CD4-positive, alpha-beta T cell treated with Interleukin-4 for 1 hour (primary cell): ENCODE measurements around the gene C9orf78.
A peak's percentile ranks its signal among the peaks of the same experiment; 100 is the strongest.

Source experiments
- DNase-seq, 2 donors: peaks; one replicate each; pipeline ENCODE4 v3.0.0-alpha.2; 2020 to 2022

Gene C9orf78

DNA sequence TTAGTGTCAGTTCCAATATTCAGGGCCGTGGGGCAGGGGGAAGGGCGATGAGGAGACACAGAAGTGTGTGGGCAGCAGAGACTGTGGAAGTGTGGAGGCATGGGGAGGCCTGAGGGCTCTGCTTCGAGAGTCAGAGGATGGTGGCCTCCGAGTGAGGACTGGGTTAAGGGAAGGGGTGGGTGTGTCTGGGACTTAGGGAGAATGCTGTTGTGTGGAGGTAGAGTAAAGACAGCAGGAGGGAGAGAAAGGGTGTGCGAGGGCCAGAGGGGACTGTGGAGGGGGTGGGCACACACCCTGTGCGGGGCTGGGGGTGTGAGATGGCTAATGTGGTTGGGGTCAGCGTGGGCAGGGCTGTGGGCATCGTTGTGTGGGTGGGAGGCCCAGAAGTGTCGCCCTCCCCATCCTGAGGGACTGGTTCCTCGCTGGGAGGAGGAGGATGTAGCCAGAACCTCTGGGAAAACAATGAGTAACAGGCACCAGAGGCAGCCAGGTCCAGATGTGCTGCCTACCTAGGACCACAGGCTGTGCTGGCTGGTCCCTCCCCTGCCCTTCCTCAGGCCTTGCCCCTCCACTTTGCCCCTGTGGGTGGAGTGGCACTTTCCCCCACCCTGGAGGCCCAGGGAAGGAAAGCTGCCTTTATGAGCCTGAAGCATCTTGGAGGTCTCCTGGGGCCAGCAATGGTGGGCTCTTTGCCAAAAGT, 4.4 kb upstream of the C9orf78 start:
- DNase-seq: no peak

DNA sequence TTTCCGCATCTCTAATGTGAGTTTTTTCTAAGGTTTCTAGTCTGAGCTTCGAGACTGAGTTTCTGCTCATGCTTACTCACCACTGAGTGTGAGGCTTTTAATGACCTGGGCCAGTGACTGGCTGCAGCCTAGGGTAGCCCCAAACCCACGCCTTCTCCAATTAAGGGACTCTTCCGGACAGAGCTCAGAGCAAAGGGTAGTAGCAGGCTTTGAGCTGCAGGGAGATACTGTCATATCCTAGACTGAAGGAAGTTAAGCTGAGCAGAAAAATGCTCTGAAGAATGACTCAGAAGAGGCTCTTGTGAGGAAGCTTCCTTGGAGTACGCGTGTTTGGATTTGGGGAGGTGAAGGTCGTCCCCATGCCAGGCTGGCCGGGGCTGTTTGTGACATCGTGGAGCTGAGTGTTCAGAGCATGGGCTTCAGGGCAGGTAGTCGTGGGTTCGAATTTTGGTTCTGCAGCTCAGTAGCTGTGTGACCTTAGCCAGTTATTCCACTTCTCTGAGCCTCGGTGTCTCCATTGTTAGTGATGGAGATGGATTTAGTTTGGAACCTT, 3.7 kb upstream of the C9orf78 start:
- DNase-seq: no peak

DNA sequence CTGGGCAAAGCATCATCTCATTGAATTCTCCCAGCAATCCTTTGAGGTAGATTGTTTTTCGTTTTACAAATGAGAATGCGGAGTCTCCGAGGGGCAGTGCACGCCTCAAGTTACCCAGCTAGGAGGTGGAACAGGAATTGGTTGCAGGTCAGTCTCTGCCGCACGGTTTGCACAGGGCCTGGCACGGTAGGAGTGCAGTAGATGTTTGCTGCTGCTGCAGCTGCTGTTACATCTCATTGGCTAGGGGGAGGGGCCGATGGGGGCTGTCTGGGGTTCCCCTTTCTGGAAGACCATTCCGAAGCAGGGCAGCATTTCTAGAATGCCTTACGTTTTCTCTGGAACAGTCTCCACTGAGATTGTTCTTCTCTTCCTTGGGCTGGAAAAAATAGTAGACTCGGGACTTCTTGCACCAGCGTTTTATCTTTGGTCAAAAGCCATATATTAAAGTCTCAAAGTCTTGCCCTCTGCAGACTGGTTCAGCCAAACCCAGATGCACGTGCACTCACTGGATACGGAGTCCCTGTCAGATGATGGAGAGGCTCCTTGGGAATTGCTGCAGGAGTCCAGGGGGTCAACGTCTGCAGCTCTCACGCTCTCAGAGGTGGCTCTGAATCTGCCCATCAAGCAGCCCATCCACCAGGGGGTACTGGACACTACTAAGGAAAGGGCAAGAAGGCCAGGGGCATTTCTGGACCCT, 1.4 kb upstream of the C9orf78 start:
- peak; percentile 53 to 58 for DNase-seq

DNA sequence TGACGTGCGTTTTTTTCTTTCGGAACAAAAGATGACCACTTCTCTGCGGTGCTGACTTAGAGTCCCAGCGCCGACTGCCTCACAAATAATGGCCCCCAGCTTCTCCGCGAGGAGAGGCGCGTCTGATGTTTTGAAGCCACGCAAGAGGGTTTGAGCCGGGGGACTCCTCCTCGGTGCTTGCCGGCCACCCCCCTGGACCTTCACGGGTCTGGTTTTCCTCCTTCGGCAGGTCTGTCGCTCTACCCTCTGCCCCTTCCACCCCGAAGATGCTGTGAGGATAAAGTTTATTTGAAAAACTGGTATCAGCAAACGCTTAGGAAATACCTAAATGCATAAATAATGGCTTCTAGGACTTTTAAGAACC, 767 bp upstream of the C9orf78 start:
- no peak for DNase-seq

DNA sequence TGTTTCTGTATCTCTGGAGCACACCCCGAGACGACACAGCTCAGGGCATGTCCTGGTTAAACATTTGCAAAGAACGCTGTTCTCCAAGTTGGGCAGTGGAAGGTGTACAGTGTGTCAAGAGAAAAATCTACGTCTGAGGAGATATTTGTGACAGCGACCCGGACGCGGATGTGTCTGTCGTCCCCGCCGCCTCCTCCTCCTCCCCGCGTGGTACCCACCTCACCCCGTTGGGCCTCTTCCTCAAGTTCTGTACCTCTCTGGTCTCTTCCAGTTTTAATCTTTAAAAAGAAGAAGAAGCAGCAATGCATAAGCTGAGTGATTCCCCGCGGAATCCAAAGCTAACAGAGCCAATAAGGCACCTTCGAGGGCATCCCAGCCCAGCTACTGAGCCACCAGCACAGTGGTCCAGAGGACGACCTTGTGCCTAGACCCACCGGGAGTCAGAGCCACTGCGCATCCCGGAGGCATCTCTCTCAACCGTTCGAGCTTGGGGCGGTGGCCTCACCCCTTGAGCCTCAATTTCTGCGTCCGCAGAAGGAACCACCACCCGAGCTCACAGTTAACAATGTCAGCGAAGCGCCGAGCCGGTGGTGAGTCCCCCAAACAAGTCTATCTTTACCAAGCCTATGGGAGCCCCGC, 467 bp downstream of the C9orf78 start:
- DNase-seq: peak in 1 of 2 donors; percentile 39

DNA sequence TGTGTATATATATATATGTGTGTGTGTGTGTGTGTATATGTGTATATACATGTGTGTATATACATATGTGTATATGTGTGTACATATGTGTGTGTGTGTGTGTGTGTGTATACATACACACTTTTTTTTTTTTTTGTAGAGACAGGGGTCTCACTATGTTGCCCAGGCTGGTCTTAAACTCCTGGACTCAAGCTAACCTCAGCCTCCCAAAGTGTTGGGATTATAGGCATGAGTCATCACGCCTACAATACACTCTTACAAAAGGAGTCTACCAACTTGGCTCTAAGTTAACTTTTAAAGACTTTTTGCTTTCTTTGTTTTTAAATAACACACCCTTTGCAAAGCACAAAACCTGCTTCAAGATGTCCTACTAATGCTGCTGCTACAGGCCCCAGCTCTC, 2.1 kb downstream of the C9orf78 start:
- no peak for DNase-seq

DNA sequence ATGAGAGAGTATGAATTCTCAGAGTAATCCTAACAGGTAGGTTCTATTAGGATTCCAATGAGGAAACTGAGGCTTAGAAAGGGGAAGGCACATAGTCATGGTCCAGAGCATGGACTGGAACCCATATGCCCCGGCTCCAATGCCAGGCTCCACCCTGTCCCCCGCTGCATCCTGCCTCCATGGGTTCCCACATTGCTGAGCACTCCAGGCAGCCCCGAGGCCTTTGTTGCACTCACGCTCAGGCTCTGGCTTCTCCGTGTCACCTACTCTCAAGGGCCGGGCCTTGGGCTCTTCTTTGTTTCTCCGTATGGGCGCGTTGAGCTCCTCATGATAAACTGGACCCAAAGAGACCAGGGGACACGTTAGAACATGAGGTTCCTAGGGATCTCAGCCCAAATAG, 6.1 kb downstream of the C9orf78 start:
- no peak for DNase-seq

DNA sequence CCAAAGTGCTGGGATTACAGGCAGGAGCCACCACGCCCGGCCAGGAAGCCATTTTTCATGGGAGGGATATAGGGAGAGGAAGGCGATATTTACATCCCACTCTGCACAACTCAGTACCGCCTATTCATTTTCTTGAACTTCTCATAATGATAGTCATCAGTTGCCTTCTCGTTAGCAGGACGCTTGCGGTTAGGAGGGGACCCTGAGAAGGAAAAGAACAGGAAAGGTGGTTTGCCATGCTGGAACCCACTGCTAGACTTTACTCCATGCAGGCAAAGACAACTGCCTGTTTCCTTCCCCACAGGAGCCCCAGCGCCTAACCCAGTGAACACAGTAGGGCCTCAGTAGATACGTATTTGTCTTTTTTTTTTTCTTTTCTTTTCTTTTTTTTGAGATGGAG, 7.0 kb downstream of the C9orf78 start:
- DNase-seq: no peak

DNA sequence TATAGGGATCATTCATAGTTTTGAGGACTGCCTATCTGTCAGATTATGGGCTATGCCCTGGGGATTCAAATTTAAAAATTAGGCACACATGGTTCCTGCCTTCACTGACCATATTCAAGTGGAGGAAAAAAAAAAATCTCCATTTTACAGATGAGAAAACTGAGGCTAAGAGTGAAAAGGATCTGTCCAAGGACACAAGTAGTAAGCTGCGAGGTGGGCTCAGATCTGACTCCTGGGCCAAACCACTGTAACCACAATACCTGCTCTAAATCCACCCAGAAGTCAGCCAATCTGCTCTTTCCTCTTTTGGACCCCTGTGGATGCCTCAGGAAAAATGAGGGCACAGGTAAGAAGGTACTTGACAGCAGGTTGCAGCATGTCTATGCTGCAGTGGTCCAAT, 8.3 kb downstream of the C9orf78 start:
- DNase-seq: no peak

DNA sequence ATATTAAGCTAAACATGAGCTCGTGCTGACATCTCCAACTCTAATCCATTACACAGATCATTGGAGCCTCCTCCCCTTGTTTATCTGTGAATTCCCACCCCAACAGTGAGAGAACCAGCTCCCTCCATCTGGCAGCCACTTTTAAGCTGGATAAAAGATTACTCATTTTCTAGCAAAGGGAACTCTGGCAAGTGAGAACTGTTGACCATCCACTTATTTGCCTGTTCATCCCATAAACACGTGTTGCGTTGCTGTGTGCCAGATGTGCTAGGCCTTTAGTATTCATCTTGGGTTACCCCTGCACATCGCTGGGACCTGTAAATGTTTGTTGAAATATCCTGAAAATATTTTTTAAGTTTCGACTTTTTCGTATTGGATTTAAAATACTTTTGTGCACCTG, 8.7 kb downstream of the C9orf78 start:
- DNase-seq: no peak

DNA sequence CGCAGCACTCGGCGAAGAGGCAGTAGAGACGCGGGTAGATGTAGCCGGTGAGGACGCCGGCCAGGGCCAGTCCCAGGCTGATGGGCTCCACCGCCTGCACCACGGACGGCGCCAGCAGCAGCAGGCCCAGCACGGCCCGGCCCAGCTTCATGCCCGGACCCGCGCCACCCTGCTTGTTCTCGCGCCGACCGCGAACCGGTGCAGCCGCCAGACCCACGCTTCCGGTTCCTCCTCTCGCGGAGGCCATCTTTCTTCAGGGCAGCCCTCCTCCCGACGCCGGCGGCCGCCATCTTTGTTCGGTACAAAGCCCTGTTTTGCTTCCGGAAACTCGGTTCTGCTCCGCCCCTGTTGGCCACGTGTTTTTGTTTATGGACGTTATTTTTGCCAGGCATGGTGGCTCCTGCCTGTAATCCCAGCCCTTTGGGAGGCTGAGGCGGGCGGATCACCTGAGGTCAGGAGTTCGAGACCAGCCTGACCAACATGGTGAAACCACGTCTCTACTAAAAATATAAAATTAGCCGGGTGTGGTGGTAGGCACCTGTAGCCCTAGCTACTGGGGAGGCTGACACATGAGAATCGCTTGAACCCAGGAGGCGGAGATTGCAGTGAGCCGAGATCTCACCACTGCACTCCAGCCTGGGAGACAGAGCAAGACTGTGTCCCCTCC, 11.0 kb downstream of the C9orf78 start, which contains the start of gene TOR1A:
TOR1A (minus strand) TSS at position 202 of the 667 bp plus-strand sequence; CDS start at position 151, 51 bp downstream.
- peak; percentile 93 for DNase-seq

DNA sequence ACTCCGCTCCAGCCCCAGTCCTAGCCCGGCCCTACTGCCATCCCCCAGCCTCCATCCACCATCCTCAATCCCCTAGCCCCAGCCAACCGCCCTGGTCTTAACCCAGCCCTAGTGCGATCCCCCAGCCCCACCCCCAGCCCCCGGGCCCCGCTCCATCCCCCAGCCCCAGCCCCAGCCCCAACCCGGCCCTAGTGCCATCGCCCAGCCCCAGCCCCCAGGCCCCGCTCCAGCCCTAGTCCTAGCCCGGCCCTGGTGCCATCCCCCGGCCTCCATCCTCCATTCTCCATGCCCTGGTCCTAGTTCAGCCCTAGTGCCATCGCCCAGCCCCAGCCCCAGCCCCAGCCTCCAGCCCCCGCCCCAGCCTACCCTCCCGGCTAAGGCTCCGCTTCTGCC, 11.5 kb downstream of the C9orf78 start:
- DNase-seq: no peak

DNA sequence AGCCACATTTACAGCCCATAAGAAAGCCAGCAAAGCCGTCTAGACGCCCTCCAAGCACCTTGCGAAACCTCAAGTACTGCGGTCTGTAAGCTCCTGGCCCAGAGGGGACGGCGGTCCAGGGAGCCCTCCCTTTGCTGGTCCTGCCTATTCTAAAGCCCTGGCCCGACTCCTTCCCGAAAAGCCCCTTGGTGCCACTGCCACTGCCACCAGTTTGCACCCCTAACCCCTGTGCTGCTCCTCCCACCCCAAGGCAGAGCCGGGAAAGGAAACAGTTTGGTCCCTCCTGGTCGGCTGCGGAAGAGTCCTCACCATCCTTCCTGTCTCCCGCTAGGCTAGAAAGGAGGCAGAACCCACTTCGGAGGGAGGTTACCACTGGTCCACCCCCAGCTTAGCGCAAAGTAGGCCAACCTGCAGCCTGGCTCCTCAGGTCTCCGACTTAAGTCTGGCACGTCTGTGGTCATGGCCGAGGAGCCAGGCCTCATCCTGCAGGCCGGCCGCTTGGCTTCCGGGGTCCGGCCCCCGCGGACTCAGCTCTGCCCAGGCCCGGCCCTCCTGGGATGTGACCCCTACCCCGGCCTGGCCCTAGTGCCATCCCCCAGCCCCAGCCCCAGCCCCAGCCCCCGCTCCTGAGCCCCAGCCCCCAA, 12.1 kb downstream of the C9orf78 start:
- no peak for DNase-seq

DNA sequence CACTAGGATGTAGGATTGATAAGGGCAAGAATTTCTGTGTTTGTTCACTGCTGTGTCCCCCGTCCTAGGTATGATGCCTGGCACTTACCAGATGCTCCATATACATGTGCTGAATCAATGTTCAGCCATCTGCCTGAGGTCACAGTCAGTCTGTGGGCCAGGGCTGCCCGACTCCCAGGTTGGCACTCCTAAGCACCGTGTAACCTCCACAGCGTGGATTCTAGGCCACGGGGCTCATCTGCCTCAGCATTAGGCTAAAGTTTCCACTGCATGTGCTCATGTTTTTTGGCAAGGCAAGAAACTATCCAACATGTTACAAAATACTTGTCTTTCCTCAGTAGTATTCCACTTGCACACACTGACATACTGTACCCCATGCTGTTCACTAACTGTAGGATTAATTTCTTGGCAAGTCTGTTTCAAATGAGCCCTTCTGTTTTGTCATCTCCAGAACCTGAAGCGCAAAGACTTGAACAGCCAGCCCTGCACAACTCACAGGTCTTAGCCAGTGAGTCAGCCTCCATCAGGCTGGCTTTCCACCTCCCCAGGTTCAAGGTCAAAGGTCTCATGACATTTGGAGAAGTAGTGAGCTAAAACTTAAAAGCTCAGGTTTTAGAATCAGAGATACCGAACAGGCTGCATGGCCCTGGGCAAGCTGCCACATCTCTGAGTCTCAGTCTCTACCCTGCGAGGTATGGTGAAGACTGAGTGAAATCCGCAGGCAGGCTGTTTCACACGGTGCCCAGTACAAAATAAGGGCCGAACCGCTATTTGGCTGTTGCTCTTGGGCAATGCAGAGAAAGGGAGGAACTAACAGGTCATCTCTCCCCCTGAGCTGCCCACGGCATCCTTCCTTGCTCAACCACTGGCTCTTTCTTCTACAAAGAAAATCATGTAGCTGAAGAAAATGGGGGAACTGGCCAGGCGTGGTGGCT, 18.3 kb downstream of the C9orf78 start:
- peak in 1 of 2 donors; percentile 19 for DNase-seq

DNA sequence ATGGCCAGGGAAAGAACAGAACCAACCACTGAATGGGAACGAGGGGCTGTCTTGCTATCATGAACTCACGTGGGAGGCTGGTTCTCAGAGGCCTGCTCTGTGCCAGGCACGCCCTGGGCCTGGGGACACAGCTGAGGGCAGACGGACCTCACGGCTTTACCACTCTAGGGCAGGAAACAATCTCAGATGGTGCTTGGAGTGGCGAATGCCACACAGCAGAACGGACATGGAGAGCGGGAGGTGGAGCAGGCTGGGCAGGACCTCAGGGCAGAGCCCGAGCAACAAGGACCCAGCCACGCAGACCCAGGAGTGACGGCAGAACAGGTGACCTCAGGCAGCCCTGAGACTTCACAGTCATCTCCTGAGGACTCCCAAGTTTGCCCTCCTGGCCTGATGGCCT, 19.8 kb downstream of the C9orf78 start:
- DNase-seq: no peak

DNA sequence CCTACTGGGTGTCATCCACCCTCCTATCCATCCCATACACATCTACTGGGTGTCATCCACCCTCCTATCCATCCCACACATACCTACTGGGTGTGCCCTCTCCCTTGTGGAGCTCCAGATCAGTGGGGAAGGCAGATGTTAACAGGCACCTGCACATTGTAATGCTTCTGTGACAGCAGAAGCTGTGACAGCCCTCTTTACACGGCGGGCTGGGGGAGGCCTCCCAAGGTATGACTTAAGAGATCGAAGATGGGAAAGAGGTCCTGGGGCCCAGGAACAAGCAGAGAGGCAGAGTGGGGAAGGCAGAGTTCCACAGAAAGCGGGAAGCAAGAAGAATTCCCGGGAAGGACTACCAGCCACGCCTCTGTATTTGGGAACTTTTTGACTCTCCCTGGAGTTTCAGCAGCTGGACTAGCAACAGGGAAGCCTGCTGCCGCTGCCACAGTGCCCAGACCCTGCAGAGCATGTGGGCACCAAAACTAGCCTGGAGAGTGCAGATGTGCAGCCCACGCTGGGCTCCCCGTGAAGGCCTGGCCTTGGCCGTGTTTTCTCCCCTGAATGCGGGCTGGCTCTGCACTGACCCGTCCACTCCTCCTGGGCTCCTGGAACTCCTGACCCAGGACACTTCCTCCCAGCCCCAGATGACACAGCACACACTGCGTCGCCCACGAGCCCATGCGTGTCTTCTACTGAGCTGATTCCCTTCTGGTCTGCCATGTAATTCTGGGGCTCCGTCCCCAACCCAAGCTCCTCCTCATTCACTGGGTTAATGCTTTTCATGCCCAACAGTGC, 20.4 kb downstream of the C9orf78 start:
- no peak for DNase-seq

DNA sequence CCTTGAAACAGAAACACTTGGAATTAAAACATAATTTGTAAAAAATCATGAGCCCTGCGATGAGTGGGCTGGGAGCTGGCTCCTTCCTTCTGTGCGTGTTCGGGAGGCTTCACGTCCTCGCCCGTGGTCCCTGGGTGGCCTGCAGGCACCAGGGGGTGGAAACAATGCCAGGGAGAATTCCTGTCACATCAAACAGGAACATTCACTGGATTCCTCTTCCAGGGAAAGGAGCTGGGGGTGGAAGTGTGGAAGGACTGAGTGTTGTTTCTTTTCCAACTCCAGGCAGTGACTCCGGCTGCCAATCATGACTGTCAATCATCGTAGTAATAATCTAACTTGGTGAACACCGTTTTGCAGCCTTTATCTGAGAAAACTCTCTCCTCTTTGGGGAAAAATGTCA, 21.4 kb downstream of the C9orf78 start:
- DNase-seq: no peak

DNA sequence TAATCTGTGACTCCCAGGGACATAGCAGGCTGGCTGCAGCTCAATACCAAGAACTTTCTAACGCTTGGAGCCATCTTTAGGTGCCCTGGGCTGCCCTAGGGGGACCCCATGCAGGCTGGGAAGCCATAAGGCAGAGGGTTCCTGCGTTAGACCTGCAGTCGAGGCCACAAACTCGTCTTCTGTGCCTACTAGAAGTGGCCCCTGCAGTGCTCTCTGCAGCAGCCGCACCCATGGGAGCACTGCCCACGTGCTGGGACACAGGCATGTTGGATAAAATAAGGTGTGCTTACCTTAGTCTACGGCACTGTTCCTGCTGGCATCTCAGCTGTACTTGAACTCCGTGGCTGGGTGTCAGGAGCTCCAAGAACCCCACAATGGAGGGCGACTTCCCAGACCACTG, 22.7 kb downstream of the C9orf78 start:
- no peak for DNase-seq

DNA sequence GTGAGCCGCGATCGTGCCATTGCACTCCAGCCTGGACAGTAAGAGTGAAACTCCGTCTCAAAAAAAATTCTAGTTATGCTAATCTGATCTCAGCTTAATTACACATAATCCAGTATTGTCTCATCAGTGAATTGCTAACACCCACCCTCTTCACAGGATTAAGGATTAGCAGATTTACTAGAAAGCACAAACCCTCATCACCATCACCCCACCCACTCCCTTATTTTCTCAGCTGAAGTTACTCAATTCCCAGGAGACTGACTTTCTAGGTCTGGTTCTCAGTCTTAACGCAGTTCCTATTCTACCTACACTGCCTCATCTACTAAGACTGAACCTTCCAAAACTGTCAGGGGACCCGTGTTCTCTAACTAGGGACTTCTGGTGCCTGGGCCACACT, 23.1 kb downstream of the C9orf78 start:
- no peak for DNase-seq

DNA sequence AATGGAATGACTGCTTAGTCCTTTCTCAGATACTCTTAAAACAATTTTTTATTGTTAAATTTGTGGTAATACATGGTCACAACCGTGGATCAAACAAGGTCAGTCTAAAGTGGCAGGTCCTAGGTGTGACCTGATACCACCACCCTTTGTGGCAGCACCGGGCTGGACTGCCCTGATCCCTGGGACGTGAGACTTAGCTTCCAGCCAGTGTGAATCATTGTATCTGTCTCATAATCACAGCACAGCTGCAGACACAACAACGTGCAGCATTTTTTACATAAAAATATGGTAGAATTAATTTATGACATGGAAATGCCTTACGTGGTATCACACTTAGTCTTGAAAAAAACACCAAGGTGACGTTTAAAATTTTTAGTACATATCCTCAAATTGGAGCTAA, 24.3 kb downstream of the C9orf78 start:
- no peak for DNase-seq

DNA sequence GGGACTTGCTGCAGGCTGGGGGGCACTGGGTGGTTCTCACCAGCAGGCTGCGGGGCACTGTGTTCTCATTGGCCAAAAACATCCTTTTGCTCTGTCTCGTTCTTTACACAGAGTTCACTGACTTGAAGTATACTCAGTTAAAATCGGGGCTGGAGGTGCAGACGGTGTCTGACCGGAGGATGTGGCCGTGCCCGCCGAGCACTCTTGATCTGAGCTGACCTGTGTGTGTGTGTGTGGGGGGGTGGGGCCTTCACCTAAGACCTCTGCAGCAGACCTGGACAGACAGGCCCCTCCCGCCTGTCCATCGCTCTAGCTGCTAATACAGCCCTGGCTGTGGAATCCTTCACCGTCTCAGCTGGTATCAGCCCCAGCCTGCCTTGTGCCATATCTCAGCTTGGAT, 25.0 kb downstream of the C9orf78 start:
- no peak for DNase-seq
